RWPE1 (cell line): Measurements from ENCODE around the gene DSCAML1.

Experiments used
- CTCF ChIA-PET: fragments of 350-600 bp; sonication (Branson Sonifier 250); formaldehyde crosslinking; extraction: SDS; loops from one replicate; lab custom pipeline; 2021; lab: Yijun Ruan, JAX
- POLR2A ChIA-PET: fragments of 400-600 bp; formaldehyde crosslinking; extraction: SDS; loops from one replicate; lab custom pipeline; 2020; ENCODE audit warnings: antibody characterized with exemption; ENCODE audit not compliant: low non-redundant PET; lab: Yijun Ruan, JAX
- DNase-seq: peaks from one replicate; pipeline ENCODE4 v3.0.0; 2012; ENCODE audit warnings: low spot score
- H3K27ac ChIP-seq: fragments of 450-650 bp; 2 replicates; pipeline ENCODE4 v1.5.1; 2017
- CTCF ChIP-seq: fragments of 450-650 bp; conservative IDR thresholded peaks from 2 replicates; pipeline ENCODE4 v1.5.1; 2017; ENCODE audit warnings: low read depth, mild to moderate bottlenecking

DSCAML1 gene

GRCh38 chr11:117668321-117668751 is 128.7 kb downstream of the DSCAML1 start:
- CTCF ChIA-PET: no interaction called here
- TF ChIP-seq CTCF: no peak
- no peak for DNase-seq
- no peak overlapping the region for H3K27ac ChIP-seq
- POLR2A ChIA-PET: no interaction called here

- TF ChIP-seq CTCF: no peak
- DNase-seq: no peak
- H3K27ac ChIP-seq: no peak overlapping the region
- ChIA-PET POLR2A (no interaction called here), CTCF (no interaction called here)
Observed at GRCh38 chr11:117664897-117665296, 132.1 kb downstream of the DSCAML1 start.

DNA sequence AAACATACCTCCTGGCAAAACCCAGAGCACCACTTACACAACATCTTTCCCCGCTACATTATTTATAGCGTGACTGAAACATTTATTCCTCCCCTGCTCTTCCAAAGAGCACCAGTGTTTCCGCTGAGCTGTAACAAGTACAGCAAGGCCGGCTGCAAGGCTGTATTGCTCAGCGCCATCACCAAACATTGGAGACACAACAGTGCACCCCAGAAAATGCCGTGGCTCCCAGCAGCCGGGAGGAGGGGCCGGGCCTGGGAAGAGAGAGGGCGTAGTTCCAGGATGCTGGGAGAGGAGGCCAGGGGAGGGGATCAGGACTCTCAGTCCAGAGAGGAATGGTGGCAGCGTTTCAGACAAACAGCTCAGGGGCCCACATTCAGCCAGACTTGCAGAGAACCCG is 133.2 kb downstream of the DSCAML1 start:
- TF ChIP-seq CTCF: no peak
- CTCF ChIA-PET: no interaction called here
- H3K27ac ChIP-seq: no peak overlapping the region
- DNase-seq: no peak
- POLR2A ChIA-PET: no interaction called here

GRCh38 chr11:117663414-117663813 is 133.6 kb downstream of the DSCAML1 start:
- POLR2A ChIA-PET: no interaction called here
- no peak for DNase-seq
- H3K27ac ChIP-seq: no peak overlapping the region
- CTCF ChIA-PET: no interaction called here
- no peak for TF ChIP-seq CTCF

DNA sequence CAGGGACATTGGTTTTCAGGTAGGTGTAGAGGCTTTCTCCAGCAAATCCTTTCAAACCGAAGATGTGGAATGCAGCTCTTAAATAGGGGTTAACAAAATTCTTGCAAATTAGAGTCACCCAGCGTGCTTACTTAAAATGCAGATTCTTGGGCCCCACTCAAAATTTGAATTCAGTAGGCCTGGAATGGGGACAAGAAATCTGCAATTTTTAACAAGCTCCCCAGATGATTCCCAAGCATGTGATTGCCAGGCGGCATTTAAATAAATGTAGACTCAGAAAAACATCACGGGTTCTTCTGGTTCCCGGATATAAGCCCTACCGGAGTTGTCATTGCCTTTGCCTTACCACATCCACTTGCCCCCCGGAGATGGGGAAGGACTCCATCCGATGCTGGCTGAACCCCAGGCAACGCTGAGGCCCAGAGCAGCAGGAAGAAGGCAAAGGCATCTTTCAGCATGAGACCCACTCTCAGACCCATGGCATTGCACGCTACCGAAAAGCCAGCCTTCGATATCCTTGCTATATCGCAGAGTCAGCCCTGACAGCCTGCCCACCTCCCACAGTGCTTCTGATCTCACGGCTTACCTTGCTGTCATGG is 134.2 kb downstream of the DSCAML1 start:
- ChIA-PET CTCF (interaction anchor here (0.6 to 1.2 kb wide), 2 partner anchors 32 to 355 kb away, joined by 3 read pairs; no protein-coding TSS in a partner anchor), POLR2A (no interaction called here)
- H3K27ac ChIP-seq: no peak overlapping the region
- no peak for TF ChIP-seq CTCF
- no peak for DNase-seq

DNA sequence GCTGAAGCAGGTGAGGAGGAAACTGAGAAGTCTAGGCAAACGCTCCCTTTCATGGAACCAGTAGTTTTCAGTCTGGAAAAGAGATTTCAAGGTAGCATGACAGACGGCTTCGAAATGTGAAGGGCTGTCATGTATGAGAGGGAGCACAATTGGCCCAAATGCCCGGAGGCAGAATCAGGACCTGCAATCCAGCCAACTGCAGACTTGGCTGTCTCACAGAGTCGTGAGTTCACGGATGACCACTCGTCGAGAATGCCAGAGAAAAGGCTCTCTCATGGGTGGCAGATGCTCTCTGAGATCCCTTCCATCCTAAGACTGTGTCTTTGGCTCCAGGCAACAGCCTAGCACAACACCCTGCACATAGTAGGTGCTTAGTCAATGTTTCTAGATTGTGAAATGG is 134.8 kb downstream of the DSCAML1 start:
- TF ChIP-seq CTCF: no peak
- H3K27ac ChIP-seq: no peak overlapping the region
- DNase-seq: no peak
- CTCF ChIA-PET: interaction anchor here (1.2 kb wide), 1 partner anchor 31 kb away, joined by 3 read pairs; no protein-coding TSS in a partner anchor
- POLR2A ChIA-PET: no interaction called here
